Measurements from ENCODE around the gene SLC6A12.

SLC6A12 gene

DNA sequence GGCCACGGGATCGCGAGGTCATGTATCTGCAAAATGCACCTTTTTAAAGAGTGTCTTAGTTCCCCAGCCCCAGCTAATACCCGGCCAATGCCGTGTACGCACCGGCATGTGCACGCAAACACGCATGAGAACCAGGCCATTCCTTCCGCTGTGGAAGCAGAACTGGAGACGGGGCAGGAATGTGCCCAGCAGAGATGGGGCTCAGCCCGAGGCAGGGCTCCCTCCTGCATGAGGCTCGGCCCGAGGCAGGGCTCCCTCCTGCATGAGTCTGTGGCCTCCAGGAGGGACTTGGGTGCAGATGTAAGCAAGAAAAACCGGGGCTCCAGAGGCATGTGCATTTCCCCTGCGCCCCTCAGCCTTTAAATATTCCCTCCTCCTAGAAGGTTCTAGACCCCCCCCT lies 38.2 kb downstream of the SLC6A12 start:
- no peak for DNase-seq

DNA sequence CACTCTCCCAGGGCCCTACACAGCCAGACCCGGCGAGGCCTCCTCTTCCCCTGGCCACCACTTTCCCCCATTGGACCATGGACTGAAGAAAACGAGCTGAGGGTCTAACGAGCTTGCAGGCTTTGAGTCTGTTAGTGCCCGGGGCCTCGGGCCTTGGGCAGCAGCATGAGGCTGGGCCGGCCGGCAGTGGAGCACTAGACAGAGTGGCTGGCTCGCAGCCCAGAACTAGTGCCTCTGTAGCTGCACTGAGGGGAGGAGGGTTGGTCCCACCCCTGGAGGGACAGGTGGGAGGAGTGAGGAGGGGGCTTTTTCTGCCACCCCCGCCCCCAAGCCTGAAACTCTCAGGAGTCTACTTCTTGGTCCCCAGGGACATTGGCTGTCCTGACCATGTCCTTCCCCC lies 38.7 kb downstream of the SLC6A12 start:
- DNase-seq: no peak

DNA sequence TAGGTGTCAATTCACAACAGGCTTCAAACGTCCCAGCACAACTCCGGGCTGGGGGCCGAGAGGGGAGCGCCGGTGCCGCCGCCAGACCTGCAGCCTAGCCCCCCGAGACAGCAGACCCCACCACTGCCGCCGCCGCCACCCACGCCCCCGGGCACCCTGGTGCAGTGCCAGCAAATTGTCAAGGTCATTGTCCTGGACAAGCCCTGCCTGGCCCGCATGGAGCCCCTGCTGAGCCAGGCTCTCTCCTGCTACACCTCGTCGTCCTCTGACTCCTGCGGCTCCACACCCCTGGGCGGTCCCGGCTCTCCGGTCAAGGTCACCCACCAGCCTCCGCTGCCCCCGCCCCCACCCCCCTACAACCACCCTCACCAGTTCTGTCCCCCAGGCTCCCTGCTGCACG lies 39.4 kb downstream of the SLC6A12 start:
- DNase-seq: no peak

DNA sequence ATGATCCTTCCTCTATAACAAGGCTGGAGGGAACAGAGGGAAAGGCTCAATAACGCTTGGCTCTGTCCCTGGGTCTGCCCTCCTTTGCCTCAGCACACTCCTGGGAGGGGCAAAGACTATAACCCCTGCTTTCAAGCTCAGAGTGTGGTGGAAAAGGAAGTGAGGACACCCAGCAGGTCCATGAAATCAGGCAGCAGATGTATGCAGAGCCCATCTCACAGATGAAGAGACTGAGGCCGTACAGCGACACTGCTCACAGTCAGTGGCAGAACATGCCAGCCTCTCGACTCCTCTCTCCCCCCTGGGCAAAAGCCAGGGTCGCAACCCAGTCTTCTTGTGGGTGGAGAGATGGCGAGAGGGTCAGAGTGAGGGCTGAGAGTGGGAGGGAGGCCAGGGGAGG lies 39.8 kb downstream of the SLC6A12 start:
- no peak for DNase-seq

DNA sequence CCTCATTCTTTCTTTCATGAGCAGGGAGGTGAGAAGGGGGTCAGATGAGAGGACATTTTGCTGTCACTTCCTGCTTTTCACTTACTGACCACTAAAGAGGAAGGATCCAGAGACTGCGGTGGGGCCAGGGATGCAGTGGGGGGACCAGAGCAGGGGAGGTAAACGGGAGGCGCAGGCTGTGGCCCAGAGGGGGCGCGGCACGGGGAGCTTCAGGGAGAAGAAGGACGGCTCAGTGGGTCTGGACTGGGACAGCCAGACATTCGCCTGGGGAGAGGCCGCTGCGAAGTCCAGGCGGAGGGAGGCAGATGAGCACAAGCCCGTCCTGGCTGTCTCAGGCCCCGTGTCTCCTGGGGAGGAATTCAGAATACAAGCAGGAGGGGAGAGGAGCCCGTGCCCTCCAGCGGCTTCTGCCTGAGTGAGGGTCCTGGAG lies 41.2 kb downstream of the SLC6A12 start:
- no peak for DNase-seq

DNA sequence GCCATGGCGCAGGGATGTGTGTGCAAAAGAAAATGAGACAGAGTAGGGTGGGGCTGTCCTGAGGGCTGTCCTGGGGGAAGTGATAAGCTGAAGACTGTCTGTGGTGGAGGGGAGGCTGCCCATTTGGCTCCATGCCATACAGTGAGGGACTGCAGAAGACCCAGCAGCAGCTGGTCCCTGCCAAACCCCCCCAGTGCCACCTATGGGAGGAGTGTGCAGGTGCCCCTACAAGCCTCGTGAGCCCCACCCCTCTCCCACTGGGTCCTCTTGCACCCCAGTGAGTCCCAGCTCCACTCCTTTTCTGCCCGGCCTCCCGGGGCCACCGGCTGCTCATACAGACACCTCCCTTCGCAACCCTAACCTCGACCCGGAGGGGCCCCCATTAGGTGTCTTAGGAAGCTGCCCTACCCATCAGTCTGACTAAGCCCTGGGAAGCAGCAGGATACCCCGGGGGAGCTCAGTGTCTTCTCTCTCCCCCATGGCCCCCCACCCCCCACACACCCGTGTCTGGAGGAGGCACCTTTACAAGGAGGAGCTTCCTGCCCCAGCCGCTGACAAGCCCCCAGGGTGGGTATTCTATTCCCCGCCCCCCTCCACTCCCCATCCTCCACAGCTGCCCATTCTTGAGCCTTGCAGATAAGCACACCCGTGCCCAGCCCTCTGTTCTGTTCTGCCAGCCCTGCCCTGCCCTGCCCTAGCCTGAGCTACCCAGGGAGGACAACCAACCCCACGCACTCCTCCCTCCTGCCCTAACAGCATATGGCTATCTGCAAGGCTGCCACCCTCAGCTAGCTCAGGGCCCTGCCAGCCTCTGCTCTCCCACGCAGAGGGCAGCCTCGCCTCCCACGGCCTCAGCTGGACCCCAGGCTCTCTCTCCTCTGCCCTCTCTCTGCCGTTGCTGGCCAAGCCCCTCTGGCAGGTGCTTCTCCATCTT lies 41.9 kb downstream of the SLC6A12 start:
- DNase-seq: no peak

DNA sequence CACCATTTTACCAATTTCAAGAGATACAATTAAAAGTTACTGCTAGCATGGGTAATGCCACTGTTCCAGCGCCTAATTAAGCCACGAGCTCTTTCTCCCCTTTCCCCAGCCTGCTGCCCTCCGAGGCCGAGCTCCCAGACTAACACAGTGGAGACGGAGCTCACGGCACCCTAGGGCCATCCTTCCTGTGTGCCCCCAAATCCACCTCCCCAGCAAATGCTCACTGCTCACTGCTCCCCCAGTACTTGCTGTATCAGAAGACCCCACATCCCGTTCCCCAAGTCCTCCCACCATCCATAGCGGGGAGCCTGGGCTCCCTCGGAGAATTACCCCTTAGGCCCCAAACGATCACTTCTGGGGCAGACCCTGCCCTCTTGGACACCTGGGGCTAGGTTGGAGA lies 42.7 kb downstream of the SLC6A12 start:
- no peak for DNase-seq

DNA sequence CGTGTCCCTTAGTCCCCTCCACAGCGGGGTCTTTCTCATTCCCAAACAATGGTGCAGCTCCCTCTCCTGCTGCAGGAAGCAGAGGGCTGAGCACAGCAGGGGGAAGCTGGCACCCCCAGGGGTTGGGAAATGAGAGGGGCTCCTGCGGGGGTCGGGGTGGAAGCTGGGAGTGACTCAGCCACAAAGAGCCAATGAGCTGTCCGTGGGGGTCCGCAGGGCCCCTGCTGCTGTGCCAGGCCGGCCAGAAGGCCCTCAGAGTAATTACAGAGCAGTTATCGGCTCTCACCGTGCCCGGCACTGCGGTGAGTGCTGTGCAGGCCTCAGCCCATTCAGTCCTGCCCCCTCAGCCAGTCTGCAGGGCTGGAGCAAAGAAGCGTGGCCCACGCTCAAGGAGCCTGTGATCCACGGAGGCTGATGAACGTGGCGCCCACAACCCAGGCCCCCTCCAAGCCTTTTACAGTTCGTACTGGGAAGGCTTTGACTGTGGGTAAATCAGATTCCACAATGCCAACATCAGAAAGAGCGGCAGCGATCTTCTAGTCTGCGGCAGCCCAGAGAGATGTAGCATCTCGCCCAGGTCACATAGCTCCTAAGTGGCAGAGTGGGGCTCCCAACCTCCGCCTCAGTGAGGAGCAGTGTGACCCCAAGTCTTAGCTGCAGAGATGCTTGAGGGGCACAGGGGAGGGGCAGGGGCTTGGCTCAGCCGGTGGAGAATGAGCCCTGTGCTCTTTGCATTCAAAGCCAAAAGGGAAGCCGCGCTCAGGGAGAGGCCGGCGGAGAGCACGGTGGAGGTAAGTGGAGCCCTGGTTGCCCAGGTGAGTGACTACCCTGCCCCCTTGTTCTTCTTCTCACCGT lies 43.4 kb downstream of the SLC6A12 start:
- DNase-seq: no peak

DNA sequence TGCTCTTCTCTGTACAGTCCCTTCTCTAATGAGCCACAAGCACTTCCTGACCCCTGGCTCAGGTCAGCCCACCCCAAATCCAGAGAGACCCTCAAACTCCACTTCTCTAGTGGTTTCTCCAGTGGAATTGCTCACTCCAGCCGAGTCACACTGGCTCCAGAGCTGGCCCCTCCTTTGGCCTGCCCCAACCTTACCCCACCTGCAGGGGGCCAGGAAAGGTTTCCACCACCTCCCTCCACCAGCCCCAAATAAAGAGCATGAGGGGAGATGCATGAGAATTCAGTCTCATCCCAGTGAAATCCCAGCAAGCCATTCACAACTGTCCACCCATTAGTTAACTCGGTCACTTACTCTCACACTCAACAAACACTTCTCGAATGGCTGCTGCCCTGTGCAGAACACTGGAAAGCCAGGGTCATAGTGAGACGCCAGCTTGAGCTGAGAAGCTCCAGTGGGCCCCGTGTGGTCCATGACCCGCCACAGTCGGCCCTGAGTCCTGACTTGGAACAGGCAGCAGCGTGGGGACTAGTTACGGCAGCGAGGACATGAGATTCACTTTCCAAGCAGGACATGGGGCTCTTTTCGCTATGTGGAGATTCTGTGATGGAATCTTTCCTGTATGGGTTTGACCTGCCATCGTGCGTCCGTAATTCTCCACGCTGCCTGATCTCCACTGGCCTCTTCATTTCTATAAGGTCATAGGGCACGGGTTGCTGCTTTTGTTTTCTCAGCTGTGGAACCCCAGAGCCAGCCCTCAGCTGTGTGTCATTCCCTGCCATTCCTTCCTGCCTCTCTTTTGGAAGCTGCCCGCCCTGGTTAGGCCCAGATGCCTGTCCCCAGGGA lies 44.2 kb downstream of the SLC6A12 start:
- no peak for DNase-seq

DNA sequence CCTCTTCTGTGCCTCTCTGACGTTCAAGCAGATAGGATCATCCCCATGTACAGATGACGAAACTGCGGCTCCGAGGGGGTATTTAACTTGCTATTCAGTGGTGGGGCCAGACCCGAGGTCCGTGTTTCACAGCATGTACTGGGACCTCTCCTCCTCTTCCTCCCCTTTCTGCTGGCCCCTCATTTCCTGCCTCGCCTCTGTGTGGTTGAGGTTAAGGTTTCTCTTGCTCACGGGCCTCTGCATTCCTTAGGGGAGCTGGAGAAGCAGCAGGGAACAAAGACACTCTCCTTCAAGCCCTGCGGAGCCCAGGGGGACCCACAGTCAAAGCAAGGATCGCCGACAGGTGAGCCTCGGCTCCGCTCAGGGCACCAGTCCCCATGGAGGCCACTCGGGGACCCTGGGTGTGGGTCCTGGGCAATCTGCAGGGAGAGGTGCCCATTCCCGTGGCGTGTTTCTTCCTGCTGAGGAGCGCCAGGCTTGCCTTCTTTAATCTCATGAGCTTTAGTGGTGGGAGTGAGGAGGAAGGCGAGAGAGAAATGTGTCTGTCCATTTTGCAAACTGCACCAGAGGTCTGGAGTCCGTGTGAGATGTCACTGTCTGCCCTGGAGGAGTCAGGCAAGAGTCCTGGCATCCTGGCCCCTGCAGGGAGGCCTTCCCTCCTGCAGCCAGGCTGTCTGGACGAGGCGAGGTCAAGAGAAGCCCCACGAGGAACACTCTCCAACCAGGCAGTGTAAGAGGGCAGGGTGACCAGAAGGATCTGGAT lies 45.0 kb downstream of the SLC6A12 start:
- no peak for DNase-seq

DNA sequence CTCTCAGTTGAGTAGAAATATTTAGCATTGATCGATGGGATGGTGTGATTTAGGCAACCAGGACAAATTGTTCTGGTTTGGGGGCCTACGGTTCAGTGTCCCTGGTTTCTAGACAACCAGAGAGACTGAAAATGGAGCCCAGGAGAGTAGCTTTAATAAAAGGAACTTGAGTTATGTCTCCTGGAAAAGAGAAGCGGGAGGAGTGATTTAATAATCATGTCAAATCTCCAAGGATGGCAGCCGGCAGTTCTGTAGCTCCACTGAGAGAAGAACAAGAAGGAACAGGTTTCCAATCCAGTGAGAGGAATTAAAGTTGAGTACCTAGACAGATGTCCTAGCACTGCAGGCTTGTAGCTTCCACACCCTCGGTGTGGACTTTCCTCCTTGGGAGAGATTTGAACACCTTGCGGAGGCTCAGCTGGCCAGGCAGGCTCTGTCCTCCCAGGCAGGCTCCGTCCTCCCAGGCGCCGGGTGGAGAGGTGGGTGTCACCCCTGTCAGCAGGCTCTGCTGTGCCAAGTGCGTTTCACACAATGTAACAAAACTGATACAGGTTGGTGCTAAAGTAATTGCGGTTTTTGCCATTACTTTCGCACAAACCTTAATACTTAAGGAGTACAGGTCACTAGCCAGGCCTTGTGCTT lies 45.9 kb downstream of the SLC6A12 start:
- no peak for DNase-seq

DNA sequence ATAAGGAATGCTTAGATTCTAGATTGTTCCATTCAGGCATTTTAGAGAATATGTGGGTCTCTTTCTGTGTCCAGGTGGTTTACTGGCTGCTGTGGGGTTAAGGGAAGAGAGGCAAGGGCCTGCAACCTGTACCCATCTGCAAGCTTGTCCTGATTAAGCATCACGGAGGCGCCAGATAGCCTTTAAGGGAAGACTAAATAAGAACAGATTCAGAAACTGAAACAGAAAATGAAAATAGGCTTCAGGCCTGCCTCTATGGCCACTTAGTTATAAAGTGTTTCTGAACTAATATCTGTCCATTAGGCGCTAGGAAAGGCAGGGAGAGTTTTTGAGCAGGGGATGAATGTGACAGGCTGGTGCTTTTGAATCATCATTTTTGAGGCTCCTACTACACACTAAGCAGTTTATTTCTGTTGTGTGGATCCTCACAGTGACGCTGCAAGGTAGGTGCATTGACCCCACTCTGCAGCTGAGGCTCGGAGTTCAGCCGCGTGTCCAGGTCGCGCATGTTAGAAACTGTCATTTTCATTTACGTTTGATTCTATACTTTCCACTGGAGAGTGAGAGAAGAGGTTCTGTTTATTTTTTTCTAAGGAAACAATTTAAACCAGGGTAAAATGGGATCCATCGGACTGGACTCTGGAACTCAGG lies 47.4 kb downstream of the SLC6A12 start:
- DNase-seq: no peak

DNA sequence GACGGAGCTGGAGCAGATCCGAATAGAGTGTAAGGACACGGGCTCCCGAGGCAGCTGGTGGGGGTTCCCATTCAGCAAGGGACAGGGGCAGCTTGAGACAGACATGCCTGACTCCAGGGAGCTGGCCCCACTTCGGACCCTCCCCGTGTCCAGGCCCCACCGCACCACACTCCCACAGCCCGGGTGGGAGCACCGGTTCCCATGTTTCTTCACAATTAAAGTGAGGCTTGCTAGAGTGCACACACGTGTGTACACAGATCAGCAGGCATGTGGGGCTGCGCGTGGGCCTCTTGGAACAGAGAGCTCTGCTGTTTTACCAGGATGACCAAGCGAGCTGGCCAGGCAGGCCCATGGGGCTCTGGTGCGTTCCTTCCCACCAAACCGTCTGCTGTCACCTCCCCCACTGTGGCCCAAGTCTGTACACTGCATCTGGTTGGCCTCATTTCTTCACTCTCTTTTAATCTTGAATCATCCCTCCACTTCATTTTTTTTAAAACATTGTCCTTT lies 48.0 kb downstream of the SLC6A12 start:
- no peak for DNase-seq

DNA sequence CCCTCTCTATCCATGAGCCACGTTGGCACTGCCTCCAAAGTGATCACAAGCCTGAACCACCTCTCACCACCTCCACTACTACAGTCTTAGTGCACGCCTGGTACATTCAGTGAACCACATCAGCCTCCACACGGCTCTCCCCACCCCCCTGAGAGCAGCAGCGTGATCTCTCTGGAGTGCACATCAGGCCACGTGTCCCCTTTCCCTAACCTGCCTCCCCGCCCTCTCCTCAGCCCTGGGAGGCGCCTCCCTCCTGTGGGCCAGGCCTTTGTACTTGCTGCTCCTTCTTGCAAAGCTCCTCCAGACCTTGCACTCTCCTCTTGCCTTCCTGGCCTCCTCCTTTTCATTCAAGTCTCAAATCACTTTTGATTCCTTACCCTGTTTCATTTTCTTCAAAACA lies 49.8 kb downstream of the SLC6A12 start:
- DNase-seq: no peak

DNA sequence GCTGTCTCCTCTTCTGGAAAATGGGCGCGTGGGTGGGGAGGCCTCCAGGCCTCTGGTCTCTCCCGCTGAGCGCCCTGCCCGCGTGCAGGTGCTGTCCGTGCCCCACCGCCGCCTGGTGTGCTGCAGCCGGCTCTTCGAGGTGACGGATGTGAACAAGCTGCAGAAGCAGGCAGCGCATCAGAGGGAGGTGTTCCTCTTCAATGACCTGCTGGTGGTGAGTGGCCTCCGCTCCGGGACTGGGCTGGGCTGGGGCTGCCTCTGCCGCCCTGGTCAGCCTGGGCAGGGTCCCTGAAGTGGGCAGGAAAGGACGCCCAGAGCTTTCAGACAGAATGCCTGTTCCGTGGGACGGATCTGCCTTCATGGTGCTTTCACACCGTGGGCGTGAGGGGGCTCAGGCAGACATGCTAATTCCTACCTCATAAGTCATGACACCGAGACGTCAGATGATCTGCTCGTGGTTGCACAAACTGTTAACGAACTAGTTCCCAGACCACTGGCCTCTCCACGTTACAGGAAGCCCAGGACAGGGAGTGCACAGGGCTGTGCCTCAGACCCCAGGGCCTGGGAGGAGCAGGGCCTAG lies 50.5 kb downstream of the SLC6A12 start:
- DNase-seq: no peak

DNA sequence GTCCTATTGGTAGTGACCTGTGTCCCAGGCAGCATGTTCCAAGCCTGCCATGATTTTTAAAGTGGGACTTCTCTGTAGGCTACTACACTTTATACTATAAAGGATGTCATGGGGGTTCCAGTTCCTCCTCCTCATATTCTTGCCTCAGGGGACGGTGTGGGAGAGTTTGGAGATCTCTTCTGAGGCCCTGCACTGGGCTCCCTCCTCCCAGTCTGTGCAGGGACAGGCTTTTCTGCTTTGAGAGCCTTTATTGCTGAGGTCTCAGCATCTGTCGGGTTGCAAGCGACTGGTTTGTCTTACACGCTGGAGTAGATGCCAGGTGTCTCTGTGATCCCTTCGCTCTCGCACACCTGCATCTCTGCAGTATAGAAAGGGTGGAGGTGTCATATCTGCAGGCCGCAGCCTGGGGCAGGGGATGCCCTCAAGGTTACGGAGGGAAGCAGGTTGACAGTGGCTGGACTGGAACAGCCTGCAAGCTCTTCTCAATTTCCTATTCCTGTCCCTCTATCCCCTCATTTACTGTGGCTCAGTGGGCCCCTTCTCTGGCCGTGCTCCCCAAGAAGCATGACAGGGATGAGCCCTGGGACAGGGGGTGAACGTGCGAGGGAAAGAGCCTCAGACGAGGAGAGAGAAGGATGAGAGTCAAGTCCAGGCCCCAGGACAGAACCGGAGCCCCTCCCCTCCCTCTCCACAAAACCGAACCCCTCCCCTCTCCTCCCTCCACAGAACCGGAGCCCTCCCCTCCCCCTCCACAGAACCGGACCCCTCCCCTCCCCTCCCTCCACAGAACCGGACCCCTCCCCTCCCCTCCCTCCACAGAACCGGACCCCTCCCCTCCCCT lies 51.3 kb downstream of the SLC6A12 start:
- DNase-seq: no peak

DNA sequence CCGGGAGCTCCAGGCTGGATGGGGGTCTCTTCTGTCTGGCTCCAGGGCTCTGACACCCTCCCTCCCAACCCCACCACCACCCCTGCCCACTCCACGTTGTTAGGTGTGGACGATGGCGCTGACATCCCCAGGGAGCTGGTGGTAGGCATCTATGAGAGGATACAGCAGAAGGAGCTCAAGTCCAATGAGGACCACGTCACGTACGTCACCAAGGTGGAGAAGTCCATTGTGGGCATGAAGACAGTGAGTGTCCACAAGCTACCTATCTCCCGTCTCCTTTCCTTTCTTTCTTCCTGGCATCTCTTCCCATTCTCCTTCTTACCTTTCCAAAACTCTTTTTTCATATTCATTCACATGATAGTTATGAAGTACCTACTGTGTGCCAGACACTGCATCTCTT lies 52.1 kb downstream of the SLC6A12 start:
- DNase-seq: no peak

DNA sequence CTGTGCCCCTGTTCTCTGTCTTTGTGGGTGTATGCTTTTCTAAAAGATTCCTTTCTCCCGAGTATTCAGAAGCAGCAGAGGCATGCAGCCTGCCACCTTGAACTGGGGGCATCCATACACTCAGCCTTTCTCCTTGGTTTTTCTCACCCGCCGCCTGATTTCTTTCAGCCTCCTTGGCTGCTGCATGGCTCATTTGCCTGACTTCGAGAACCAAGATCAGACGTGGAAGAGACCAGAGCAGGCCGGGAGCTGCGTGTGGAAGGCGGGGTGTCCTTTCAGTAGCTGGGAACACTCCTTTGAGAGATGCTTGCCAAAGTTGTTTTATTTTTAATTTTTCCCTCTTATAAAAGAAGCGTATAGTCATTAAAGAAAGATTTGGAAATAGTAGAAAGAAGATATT lies 53.1 kb downstream of the SLC6A12 start:
- no peak for DNase-seq

DNA sequence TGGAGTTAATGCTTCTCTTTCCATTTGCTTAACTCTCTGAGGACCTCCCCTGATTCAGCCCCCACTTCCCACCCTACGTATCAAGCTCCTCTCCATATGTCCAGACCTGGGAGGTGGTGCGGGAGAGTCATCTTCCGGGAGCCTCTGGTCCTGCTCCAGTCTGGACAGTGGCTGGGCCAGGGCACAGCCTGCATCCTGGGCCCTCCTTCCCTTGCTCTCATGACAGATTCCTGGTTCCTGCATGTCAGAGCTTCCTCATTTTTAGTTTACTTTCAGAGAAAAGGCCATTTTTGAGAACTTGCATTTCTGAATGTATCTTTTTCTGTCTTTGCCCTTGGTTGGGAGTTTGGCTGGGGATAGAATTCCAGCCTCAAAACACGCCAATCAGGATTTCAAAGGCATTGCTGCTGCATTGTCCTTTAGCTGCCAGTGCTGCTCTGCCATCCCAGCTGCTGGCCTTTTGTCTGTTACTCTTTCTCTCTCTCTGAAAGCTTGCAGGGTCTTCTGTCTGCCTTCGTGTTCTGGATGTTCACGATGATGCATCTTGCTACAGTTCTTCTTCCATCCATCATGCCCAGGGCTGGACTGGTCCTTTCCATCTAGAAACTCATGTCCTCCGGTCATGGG lies 54.7 kb downstream of the SLC6A12 start:
- DNase-seq: no peak
